Measurements from ENCODE around the gene SLC4A7. TPM values are rescaled to one million over a fixed set of nuclear protein-coding genes. Genes with fewer than 3 reads are reported as not detected.

Gene SLC4A7
- total and polyA plus RNA-seq, 2 donors (not counting 3 experiments of a cell fraction or from before 2014, with no cell fraction given): 7.8 to 50.9 TPM

- no peaks in the 10 kb centered on the region for H3K79me2 ChIP-seq (ENCODE audit: control insufficient read depth, insufficient read depth, low read length)
- H3K4me2 ChIP-seq (ENCODE audit: insufficient read depth, low read length): no peak overlapping the region
- ChIA-PET CTCF (no interaction called here), POLR2A (no interaction called here)
- no TSS peak for BruUV-seq (replicated peaks)
- H3K9me3 ChIP-seq (replicated peaks; ENCODE audit: control insufficient read depth, insufficient read depth, low read length): no peaks in the 10 kb centered on the region
- no peaks in the 10 kb centered on the region for H3K9me1 ChIP-seq (replicated peaks; ENCODE audit: control insufficient read depth, extremely low read depth, insufficient read depth, low read length)
- TF ChIP-seq POLR2AphosphoS5 (IDR thresholded peaks at IDR 0.05; ENCODE audit: insufficient read depth, low read depth, low read length) (no peak), GATA2 (IDR thresholded peaks at IDR 0.05; ENCODE audit: insufficient read depth, insufficient read length, low read depth, low read length) (no peak), EZH2 (IDR thresholded peaks at IDR 0.05; ENCODE audit: borderline replicate concordance, low read depth, low read length, severe bottlenecking) (no peak), CTCF (IDR thresholded peaks at IDR 0.05; ENCODE audit: extremely low read depth in 1 of 2, insufficient read depth in 1 of 2, low read depth in 1 of 2, low read length in 2 of 2) (no peak), MAX (IDR thresholded peaks at IDR 0.05; ENCODE audit: insufficient read depth, insufficient read length) (no peak), JUN (IDR thresholded peaks at IDR 0.05; ENCODE audit: borderline replicate concordance, insufficient read depth, insufficient read length, low read depth) (no peak), FOS (IDR thresholded peaks at IDR 0.05; ENCODE audit: borderline replicate concordance, insufficient read depth, low read length) (no peak), MYC (IDR thresholded peaks at IDR 0.05; ENCODE audit: low read depth, low read length) (no peak), POLR2A (IDR thresholded peaks at IDR 0.05; ENCODE audit: low read depth, low read length) (no peak)
- no peaks in the 10 kb centered on the region for H3K36me3 ChIP-seq (ENCODE audit: control insufficient read depth in 2 of 2, extremely low read depth in 1 of 2, insufficient read depth in 2 of 2, low read length in 2 of 2)
- dilution Hi-C loops (cut with MboI; ENCODE audit: extremely low pct_ligation_motif_present, low sequenced_read_pairs) (no loop called here), intact Hi-C loops (cut with micrococcal nuclease) (no loop called here)
- no peak overlapping the region for H3K4me3 ChIP-seq (replicated peaks in 1 of 3; ENCODE audit: insufficient read depth in 1 of 3, low read depth in 1 of 3, low read length in 3 of 3)
- no peaks in the 10 kb centered on the region for H4K20me1 ChIP-seq (replicated peaks; ENCODE audit: control insufficient read depth, extremely low read depth, insufficient read depth, low read length)
- H3K27ac ChIP-seq (ENCODE audit: insufficient read depth, low read depth, low read length): no peak overlapping the region
- H2AFZ ChIP-seq (ENCODE audit: low read depth, low read length): no peak overlapping the region
- no peak for DNase-seq (ENCODE audit: low read depth, low spot score)
- H3K9ac ChIP-seq (replicated peaks; ENCODE audit: extremely low read depth, insufficient read depth, low read length): no peak overlapping the region
- no peaks in the 10 kb centered on the region for H3K27me3 ChIP-seq (ENCODE audit: control insufficient read depth in 2 of 2, insufficient read depth in 2 of 2, low read length in 2 of 2)
- no peak for FAIRE-seq
- H3K4me1 ChIP-seq (ENCODE audit: control insufficient read depth, extremely low read depth, insufficient read depth, low read length): peaks cover 8% of the 10 kb centered on the region
Observed at GRCh38 chr3:27511724-27512422, 27.7 kb upstream of the SLC4A7 start.

All from endothelial cell of umbilical vein (primary cell).